ENCODE measurements around the gene CSTF1. TPM values are rescaled to one million over a fixed set of nuclear protein-coding genes. Genes with fewer than 3 reads are reported as not detected.

CSTF1 gene
- total RNA-seq, 1 donor, result 25.0 TPM

GRCh38 chr20:56369179-56369578, 23.3 kb upstream of the CSTF1 start:
- Histone ChIP-seq H4K20me1 (ENCODE audit: insufficient read depth, low read length) (no peaks in the 10 kb centered on the region), H3K36me3 (ENCODE audit: insufficient read depth, low read length) (peaks cover 46% of the 10 kb centered on the region)

GRCh38 chr20:56371977-56372376, 20.5 kb upstream of the CSTF1 start:
- H3K27me3 ChIP-seq (ENCODE audit: insufficient read depth, low read length), result no peaks in the 10 kb centered on the region
- peaks cover 4% of the 10 kb centered on the region for H3K4me1 ChIP-seq (ENCODE audit: insufficient read depth, low read length)
- DNase-seq (ENCODE audit: insufficient read length, low spot score, missing footprints), result no peak
- peaks cover 41% of the 10 kb centered on the region for H3K79me2 ChIP-seq (ENCODE audit: insufficient read depth, low read length)
- no peaks in the 10 kb centered on the region for H4K20me1 ChIP-seq (ENCODE audit: insufficient read depth, low read length)
- H3K4me2 ChIP-seq (ENCODE audit: insufficient read depth, low read length), result no peak overlapping the region
- peaks cover 34% of the 10 kb centered on the region for H3K36me3 ChIP-seq (ENCODE audit: insufficient read depth, low read length)
- H3K4me3 ChIP-seq (ENCODE audit: insufficient read depth, low read length), result no peak overlapping the region
- no peak overlapping the region for H2AFZ ChIP-seq (ENCODE audit: low read length)
- TF ChIP-seq, protein P1, sequence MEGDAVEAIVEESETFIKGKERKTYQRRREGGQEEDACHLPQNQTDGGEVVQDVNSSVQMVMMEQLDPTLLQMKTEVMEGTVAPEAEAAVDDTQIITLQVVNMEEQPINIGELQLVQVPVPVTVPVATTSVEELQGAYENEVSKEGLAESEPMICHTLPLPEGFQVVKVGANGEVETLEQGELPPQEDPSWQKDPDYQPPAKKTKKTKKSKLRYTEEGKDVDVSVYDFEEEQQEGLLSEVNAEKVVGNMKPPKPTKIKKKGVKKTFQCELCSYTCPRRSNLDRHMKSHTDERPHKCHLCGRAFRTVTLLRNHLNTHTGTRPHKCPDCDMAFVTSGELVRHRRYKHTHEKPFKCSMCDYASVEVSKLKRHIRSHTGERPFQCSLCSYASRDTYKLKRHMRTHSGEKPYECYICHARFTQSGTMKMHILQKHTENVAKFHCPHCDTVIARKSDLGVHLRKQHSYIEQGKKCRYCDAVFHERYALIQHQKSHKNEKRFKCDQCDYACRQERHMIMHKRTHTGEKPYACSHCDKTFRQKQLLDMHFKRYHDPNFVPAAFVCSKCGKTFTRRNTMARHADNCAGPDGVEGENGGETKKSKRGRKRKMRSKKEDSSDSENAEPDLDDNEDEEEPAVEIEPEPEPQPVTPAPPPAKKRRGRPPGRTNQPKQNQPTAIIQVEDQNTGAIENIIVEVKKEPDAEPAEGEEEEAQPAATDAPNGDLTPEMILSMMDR (IDR thresholded peaks at IDR 0.05; ENCODE audit: extremely low read depth, low read depth, low read length), result no peak
- H3K9me3 ChIP-seq (ENCODE audit: low read depth, low read length), result no peaks in the 10 kb centered on the region
- no peak overlapping the region for H3K27ac ChIP-seq (ENCODE audit: low read depth, low read length)

More at GRCh38 chr20:56369179-56369578, 23.3 kb upstream of the CSTF1 start:
- H3K4me1 ChIP-seq (ENCODE audit: insufficient read depth, low read length), result peaks cover under 1% of the 10 kb centered on the region
- H2AFZ ChIP-seq (ENCODE audit: low read length), result no peak overlapping the region
- no peak overlapping the region for H3K4me2 ChIP-seq (ENCODE audit: insufficient read depth, low read length)
- H3K9me3 ChIP-seq (ENCODE audit: low read depth, low read length), result no peaks in the 10 kb centered on the region
- H3K27me3 ChIP-seq (ENCODE audit: insufficient read depth, low read length), result no peaks in the 10 kb centered on the region
- H3K27ac ChIP-seq (ENCODE audit: low read depth, low read length), result no peak overlapping the region
- H3K4me3 ChIP-seq (ENCODE audit: insufficient read depth, low read length), result no peak overlapping the region
- H3K79me2 ChIP-seq (ENCODE audit: insufficient read depth, low read length), result peaks cover 21% of the 10 kb centered on the region
- DNase-seq (ENCODE audit: insufficient read length, low spot score, missing footprints), result no peak
- TF ChIP-seq, protein P1 (IDR thresholded peaks at IDR 0.05; ENCODE audit: extremely low read depth, low read depth, low read length), result no peak

GRCh38 chr20:56372850-56373249, 19.6 kb upstream of the CSTF1 start:
- TF ChIP-seq, protein P1 (IDR thresholded peaks at IDR 0.05; ENCODE audit: extremely low read depth, low read depth, low read length), result no peak
- no peak overlapping the region for H2AFZ ChIP-seq (ENCODE audit: low read length)
- no peak overlapping the region for H3K4me3 ChIP-seq (ENCODE audit: insufficient read depth, low read length)
- no peaks in the 10 kb centered on the region for H3K27me3 ChIP-seq (ENCODE audit: insufficient read depth, low read length)
- H3K27ac ChIP-seq (ENCODE audit: low read depth, low read length), result peak overlapping the region; percentile 39
- H3K9me3 ChIP-seq (ENCODE audit: low read depth, low read length), result no peaks in the 10 kb centered on the region
- H3K4me1 ChIP-seq (ENCODE audit: insufficient read depth, low read length), result peaks cover 4% of the 10 kb centered on the region
- no peak overlapping the region for H3K4me2 ChIP-seq (ENCODE audit: insufficient read depth, low read length)
- DNase-seq (ENCODE audit: insufficient read length, low spot score, missing footprints), result no peak
- peaks cover 30% of the 10 kb centered on the region for H3K36me3 ChIP-seq (ENCODE audit: insufficient read depth, low read length)
- H3K79me2 ChIP-seq (ENCODE audit: insufficient read depth, low read length), result peaks cover 49% of the 10 kb centered on the region
- no peaks in the 10 kb centered on the region for H4K20me1 ChIP-seq (ENCODE audit: insufficient read depth, low read length)

DNA sequence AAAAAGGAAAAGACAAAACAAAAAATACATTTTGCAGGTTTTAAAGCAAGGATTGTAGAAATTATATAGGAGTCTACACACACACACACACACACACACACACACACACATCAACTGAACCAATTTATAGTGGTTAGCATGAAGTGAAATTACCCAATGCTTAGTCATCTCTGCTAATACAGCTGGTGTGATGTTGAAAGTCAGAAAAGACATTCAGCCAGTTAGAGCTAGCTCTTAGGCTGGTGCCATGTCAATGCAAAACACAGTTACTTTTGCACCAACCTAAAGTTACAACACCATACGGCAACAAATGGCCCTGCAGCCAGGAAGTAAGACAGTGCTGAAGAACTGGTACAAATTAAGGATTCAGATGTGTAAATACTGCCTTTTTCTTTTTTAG, 18.5 kb upstream of the CSTF1 start:
- Histone ChIP-seq H2AFZ (ENCODE audit: low read length) (no peak overlapping the region), H4K20me1 (ENCODE audit: insufficient read depth, low read length) (no peaks in the 10 kb centered on the region), H3K27ac (ENCODE audit: low read depth, low read length) (peak overlapping the region; percentile 38), H3K4me1 (ENCODE audit: insufficient read depth, low read length) (peaks cover 4% of the 10 kb centered on the region), H3K4me3 (ENCODE audit: insufficient read depth, low read length) (no peak overlapping the region), H3K9me3 (ENCODE audit: low read depth, low read length) (no peaks in the 10 kb centered on the region), H3K27me3 (ENCODE audit: insufficient read depth, low read length) (no peaks in the 10 kb centered on the region), H3K79me2 (ENCODE audit: insufficient read depth, low read length) (peaks cover 60% of the 10 kb centered on the region), H3K36me3 (ENCODE audit: insufficient read depth, low read length) (peaks cover 35% of the 10 kb centered on the region), H3K4me2 (ENCODE audit: insufficient read depth, low read length) (peak overlapping the region; percentile 1)
- DNase-seq (ENCODE audit: insufficient read length, low spot score, missing footprints), result peak; percentile 83
- TF ChIP-seq, protein P1 (IDR thresholded peaks at IDR 0.05; ENCODE audit: extremely low read depth, low read depth, low read length), result no peak
